ENCODE measurements around the gene CHMP5. TPM values are rescaled to one million over a fixed set of nuclear protein-coding genes. Genes with fewer than 3 reads are reported as not detected.

The CHMP5 gene
- total and polyA plus RNA-seq, 10 of the 15 experiments (the other 5 are each of a cell fraction or from before 2014, with no cell fraction given) = 40.3 to 179 (median 78.6) TPM

GRCh38 chr9:33320568-33321261 is 55.9 kb downstream of the CHMP5 start:
- no peak overlapping the region for H3K4me3 ChIP-seq
- H3K4me1 ChIP-seq (ENCODE audit: control insufficient read depth, insufficient read depth, low read length) = no peaks in the 10 kb centered on the region
- no peak for FAIRE-seq
- ChIA-PET RAD21 (ENCODE audit: unreplicated experiment) (interaction anchor here (0.6 kb wide), 1 partner anchor 725 kb away, joined by 3 read pairs; no protein-coding TSS in a partner anchor), SMC1A (ENCODE audit: uncharacterized antibody, unreplicated experiment) (interaction anchor here (1.2 kb wide), 1 partner anchor 18 kb away, joined by 3 read pairs; no protein-coding TSS in a partner anchor), POLR2A (interaction anchor here (1.4 kb wide), 2 partner anchors 24 to 26 kb away, joined by 3 to 7 read pairs; no protein-coding TSS in a partner anchor), CTCF (interaction anchor here (1.3 to 4.7 kb wide), 2 partner anchors 34 to 55 kb away, joined by 3 to 27 read pairs; no protein-coding TSS in a partner anchor)
- no peak overlapping the region for H3K9ac ChIP-seq (ENCODE audit: control insufficient read depth, insufficient read depth, low read length)
- no peak overlapping the region for H2AFZ ChIP-seq (ENCODE audit: control insufficient read depth, low read depth, low read length)
- H3K79me2 ChIP-seq (ENCODE audit: control insufficient read depth, insufficient read depth, low read length) = no peaks in the 10 kb centered on the region
- H3K27me3 ChIP-seq (replicated peaks in 1 of 2; ENCODE audit: control insufficient read depth in 2 of 2, insufficient read depth in 2 of 2, low read length in 1 of 2) = no peaks in the 10 kb centered on the region
- in situ Hi-C loops (cut with MboI) (no loop called here), intact Hi-C loops (cut with micrococcal nuclease; ENCODE audit: unreplicated experiment) (no loop called here)
- no peak for DNase-seq (ENCODE audit: low read depth, low spot score)
- 95% methylated on average over 2 of the region's 2 CpGs for WGBS (ENCODE audit: insufficient coverage, insufficient replicate concordance, low lambda C conversion rate, missing lambda C conversion rate)
- no peak overlapping the region for H3K4me2 ChIP-seq (ENCODE audit: control insufficient read depth, insufficient read depth)
- H3K36me3 ChIP-seq (ENCODE audit: control insufficient read depth in 2 of 2, insufficient read depth in 2 of 2, low read length in 1 of 2) = peaks cover 14 to 37% of the 10 kb centered on the region in 2 experiments
- no peak overlapping the region for H3K27ac ChIP-seq (ENCODE audit: control insufficient read depth, insufficient read depth)
- ATAC-seq = no peak
- TSS peak; percentile 13 for BruUV-seq (replicated peaks)
- H4K20me1 ChIP-seq (ENCODE audit: control insufficient read depth, insufficient read depth) = no peaks in the 10 kb centered on the region
- no peaks in the 10 kb centered on the region for H3K9me3 ChIP-seq (replicated peaks; ENCODE audit: control insufficient read depth, insufficient read depth, low read length)
- TF ChIP-seq ZNF384 (IDR thresholded peaks at IDR 0.05; ENCODE audit: borderline replicate concordance, low read depth, low read length) = no peak
- no peak for TF ChIP-seq NR2C2 (IDR thresholded peaks at IDR 0.05; ENCODE audit: borderline replicate concordance, control insufficient read depth, insufficient read length, low read depth)
- no peak for TF ChIP-seq STAT1 (conservative IDR thresholded peaks at IDR 0.05)
- no peak for TF ChIP-seq SUPT20H (IDR thresholded peaks at IDR 0.05; ENCODE audit: borderline replicate concordance, control insufficient read depth, low read depth, low read length)
- no peak for TF ChIP-seq ELK1 (IDR thresholded peaks at IDR 0.05; ENCODE audit: low read depth, low read length)
- TF ChIP-seq IKZF2 (IDR thresholded peaks at IDR 0.05) = no peak
- no peak for TF ChIP-seq SP1 (IDR thresholded peaks at IDR 0.05; ENCODE audit: low read depth, low read length)
- no peak for TF ChIP-seq RB1 (IDR thresholded peaks at IDR 0.05; ENCODE audit: borderline replicate concordance)
- no peak for TF ChIP-seq SREBF2 (IDR thresholded peaks at IDR 0.05; ENCODE audit: low read length)
- TF ChIP-seq MYB (IDR thresholded peaks at IDR 0.05; ENCODE audit: borderline replicate concordance, low read depth, low read length) = no peak
- no peak for TF ChIP-seq HDGF (IDR thresholded peaks at IDR 0.05)
- TF ChIP-seq TCF7 (IDR thresholded peaks at IDR 0.05; ENCODE audit: borderline replicate concordance) = no peak
- TF ChIP-seq EED (IDR thresholded peaks at IDR 0.05; ENCODE audit: low read depth) = no peak
- TF ChIP-seq NKRF (conservative IDR thresholded peaks at IDR 0.05) = no peak
- no peak for TF ChIP-seq ZBTB33 (IDR thresholded peaks at IDR 0.05)
- no peak for TF ChIP-seq ZZZ3 (IDR thresholded peaks at IDR 0.05; ENCODE audit: control insufficient read depth, insufficient read length, low read depth)
